SU-DHL-6 (cell line): Measurements from ENCODE around the gene ROCK2.

Source experiments
- H2AFZ ChIP-seq: fragments of 200-600 bp; sonication (generic); 2 replicates; pipeline ENCODE4 v1.6.1; 2014; ENCODE audit warnings: low read depth, mild to moderate bottlenecking, moderate library complexity, mixed read lengths, antibody characterized with exemption, low read length; ENCODE audit not compliant: severe bottlenecking
- H3F3A ChIP-seq: fragments of 200-600 bp; shearing (Covaris generic); 2 replicates; pipeline ENCODE4 v1.6.0; 2016; ENCODE audit warnings: antibody characterized with exemption, mild to moderate bottlenecking; ENCODE audit not compliant: insufficient read depth
- H3K27ac ChIP-seq: fragments of 200-600 bp; sonication (generic); 2 replicates; pipeline ENCODE4 v1.5.1; 2016; ENCODE audit warnings: low read depth, mild to moderate bottlenecking, low read length, moderate library complexity, mixed read lengths
- H3K27me3 ChIP-seq: fragments of 200-600 bp; sonication (generic), shearing (Covaris generic); 2 replicates; pipeline ENCODE4 v1.6.0; 2014; ENCODE audit warnings: mild to moderate bottlenecking, low read length
- H3K36me3 ChIP-seq: fragments of 200-600 bp; sonication (generic); 2 replicates; pipeline ENCODE4 v1.6.1; 2014; ENCODE audit warnings: mild to moderate bottlenecking, low read length, mixed read lengths
- H3K4me2 ChIP-seq: fragments of 300-600, 200-600 bp; shearing (Covaris generic), sonication (generic); 2 replicates; pipeline ENCODE4 v1.6.0; 2014; ENCODE audit warnings: low read length, low read depth, mild to moderate bottlenecking; ENCODE audit not compliant: poor library complexity, severe bottlenecking
- H3K4me3 ChIP-seq: fragments of 200-600 bp; sonication (generic); 2 replicates; pipeline ENCODE4 v1.5.1; 2014; ENCODE audit warnings: antibody characterized with exemption, low read length, mild to moderate bottlenecking, mixed read lengths; ENCODE audit not compliant: insufficient read depth, poor library complexity, severe bottlenecking
- H3K79me2 ChIP-seq: fragments of 200-600 bp; sonication (generic); 2 replicates; pipeline ENCODE4 v1.6.1; 2014; ENCODE audit warnings: mild to moderate bottlenecking, low read length, moderate library complexity; ENCODE audit not compliant: insufficient read depth
- H3K9ac ChIP-seq: fragments of 200-600 bp; sonication (generic); 2 replicates; pipeline ENCODE4 v1.7.0; 2014; ENCODE audit warnings: mild to moderate bottlenecking, low read length
- H3K9me2 ChIP-seq: fragments of 200-600 bp; sonication (generic); replicated peaks from 2 replicates; pipeline ENCODE4 v1.6.1; 2014; ENCODE audit warnings: low read length; ENCODE audit not compliant: insufficient read depth
- H3K9me3 ChIP-seq: fragments of 200-600 bp; sonication (generic); 2 replicates; pipeline ENCODE4 v1.6.1; 2014; ENCODE audit warnings: low read length, mixed read lengths; ENCODE audit not compliant: insufficient read depth
- H4K20me1 ChIP-seq: fragments of 200-600 bp; sonication (generic); 2 replicates; pipeline ENCODE4 v1.6.1; 2014; ENCODE audit warnings: low read depth, mild to moderate bottlenecking, antibody characterized with exemption, low read length, moderate library complexity, mixed read lengths
- EZH2phosphoT487 ChIP-seq: fragments of 200-600 bp; sonication (generic), shearing (Covaris generic); conservative IDR thresholded peaks from 2 replicates; pipeline ENCODE4 v1.6.1; 2018; ENCODE audit warnings: mild to moderate bottlenecking, antibody characterized with exemption, low read length, moderate library complexity, mixed read lengths
- TF ChIP-seq, protein P1 (sequence below): fragments of 200-600 bp; sonication (generic); IDR thresholded peaks from one replicate; pipeline ENCODE4 v1.5.1; 2017; ENCODE audit warnings: antibody characterized with exemption, mild to moderate bottlenecking, low read length, moderate library complexity; ENCODE audit not compliant: insufficient read depth, poor library complexity, severe bottlenecking

The ROCK2 gene

DNA sequence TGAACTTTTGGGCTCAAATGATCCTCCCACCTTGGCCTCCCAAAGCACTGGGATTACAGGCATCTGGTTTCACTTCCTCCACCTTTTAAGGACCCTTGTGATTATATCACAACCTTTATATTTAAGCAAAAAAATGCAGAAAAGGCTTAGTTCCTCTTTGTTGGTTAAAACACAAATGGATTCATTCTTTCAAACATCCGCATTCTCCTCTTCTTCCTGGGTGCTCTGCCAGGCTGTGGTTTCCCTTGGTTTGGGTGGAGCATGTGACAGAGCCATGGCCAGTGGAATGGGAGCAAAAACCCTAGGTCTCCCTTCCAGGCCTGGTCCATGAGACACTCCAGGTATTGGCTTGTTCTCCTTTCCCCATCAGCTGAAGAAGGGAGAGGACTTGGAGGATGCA, 199.1 kb downstream of the ROCK2 start:
- no peak overlapping the region for H3K4me3 ChIP-seq
- no peak overlapping the region for H3K4me2 ChIP-seq
- H3K27ac ChIP-seq, result no peak overlapping the region
- H3K36me3 ChIP-seq, result no peaks in the 10 kb centered on the region
- no peak overlapping the region for H2AFZ ChIP-seq
- H3K9me2 ChIP-seq, result no peaks in the 10 kb centered on the region
- no peak overlapping the region for H3K9ac ChIP-seq
- no peaks in the 10 kb centered on the region for H3F3A ChIP-seq
- no peaks in the 10 kb centered on the region for H3K79me2 ChIP-seq
- H4K20me1 ChIP-seq, result no peaks in the 10 kb centered on the region
- no peaks in the 10 kb centered on the region for H3K27me3 ChIP-seq
- no peaks in the 10 kb centered on the region for H3K9me3 ChIP-seq
- TF ChIP-seq EZH2phosphoT487, result no peak
- TF ChIP-seq, protein P1, sequence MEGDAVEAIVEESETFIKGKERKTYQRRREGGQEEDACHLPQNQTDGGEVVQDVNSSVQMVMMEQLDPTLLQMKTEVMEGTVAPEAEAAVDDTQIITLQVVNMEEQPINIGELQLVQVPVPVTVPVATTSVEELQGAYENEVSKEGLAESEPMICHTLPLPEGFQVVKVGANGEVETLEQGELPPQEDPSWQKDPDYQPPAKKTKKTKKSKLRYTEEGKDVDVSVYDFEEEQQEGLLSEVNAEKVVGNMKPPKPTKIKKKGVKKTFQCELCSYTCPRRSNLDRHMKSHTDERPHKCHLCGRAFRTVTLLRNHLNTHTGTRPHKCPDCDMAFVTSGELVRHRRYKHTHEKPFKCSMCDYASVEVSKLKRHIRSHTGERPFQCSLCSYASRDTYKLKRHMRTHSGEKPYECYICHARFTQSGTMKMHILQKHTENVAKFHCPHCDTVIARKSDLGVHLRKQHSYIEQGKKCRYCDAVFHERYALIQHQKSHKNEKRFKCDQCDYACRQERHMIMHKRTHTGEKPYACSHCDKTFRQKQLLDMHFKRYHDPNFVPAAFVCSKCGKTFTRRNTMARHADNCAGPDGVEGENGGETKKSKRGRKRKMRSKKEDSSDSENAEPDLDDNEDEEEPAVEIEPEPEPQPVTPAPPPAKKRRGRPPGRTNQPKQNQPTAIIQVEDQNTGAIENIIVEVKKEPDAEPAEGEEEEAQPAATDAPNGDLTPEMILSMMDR, result no peak

- Histone ChIP-seq H3K4me3 (no peak overlapping the region), H3K79me2 (no peaks in the 10 kb centered on the region), H3K27me3 (no peaks in the 10 kb centered on the region), H2AFZ (no peak overlapping the region), H3F3A (no peaks in the 10 kb centered on the region), H3K27ac (no peak overlapping the region), H4K20me1 (no peaks in the 10 kb centered on the region), H3K4me2 (no peak overlapping the region), H3K9me3 (no peaks in the 10 kb centered on the region), H3K9me2 (no peaks in the 10 kb centered on the region), H3K9ac (no peak overlapping the region), H3K36me3 (no peaks in the 10 kb centered on the region)
- TF ChIP-seq, protein P1, result no peak
- no peak for TF ChIP-seq EZH2phosphoT487
Observed at GRCh38 chr2:11144738-11145079, 199.7 kb downstream of the ROCK2 start.

DNA sequence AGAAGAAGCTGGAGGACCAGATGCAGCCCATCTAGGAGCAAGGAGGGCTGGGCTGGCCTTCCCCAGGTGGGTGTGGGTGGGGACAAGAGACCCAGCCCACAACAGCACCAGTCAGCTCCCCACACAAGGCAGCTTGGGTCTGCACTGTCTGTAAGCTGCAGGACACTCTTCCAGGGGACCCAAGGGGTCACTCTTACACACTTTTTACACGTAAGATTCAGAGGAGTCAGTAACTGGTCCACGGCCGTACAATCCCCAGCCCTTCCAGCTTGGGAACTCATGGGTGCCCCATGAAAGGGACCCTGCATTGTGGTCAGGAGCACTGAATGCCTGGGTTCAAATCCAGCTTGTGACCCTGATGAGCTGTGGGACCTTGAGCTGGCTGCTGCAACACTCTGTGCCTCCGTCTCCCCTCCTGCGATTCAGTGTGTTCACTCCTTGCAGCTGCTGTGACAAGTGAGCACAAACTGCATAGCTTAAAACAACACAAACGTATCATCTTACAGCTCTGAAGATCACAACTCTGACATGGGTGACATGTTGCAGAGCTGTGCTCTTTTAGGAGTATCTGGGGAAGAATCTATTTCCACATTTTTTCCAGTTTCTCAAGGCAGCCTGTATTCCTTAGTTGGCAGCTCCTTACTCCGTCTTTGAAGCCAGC, 200.2 kb downstream of the ROCK2 start:
- no peak for TF ChIP-seq EZH2phosphoT487
- TF ChIP-seq, protein P1, result no peak
- H3K9me2 ChIP-seq, result no peaks in the 10 kb centered on the region
- H3K9ac ChIP-seq, result no peak overlapping the region
- H3K79me2 ChIP-seq, result no peaks in the 10 kb centered on the region
- no peak overlapping the region for H2AFZ ChIP-seq
- H4K20me1 ChIP-seq, result no peaks in the 10 kb centered on the region
- no peaks in the 10 kb centered on the region for H3K27me3 ChIP-seq
- no peak overlapping the region for H3K4me3 ChIP-seq
- no peaks in the 10 kb centered on the region for H3K9me3 ChIP-seq
- no peaks in the 10 kb centered on the region for H3F3A ChIP-seq
- H3K36me3 ChIP-seq, result no peaks in the 10 kb centered on the region
- H3K4me2 ChIP-seq, result no peak overlapping the region
- H3K27ac ChIP-seq, result no peak overlapping the region
